GM21717 (cell line): ENCODE results near the gene CRMP1.

Experiments used
- ATAC-seq: cut with Tn5 transposase; IDR thresholded peaks from one replicate; pipeline ENCODE4 v1.9.1; 2021; ENCODE audit warnings: mild to moderate bottlenecking, moderate library complexity; ENCODE audit not compliant: unreplicated experiment

The CRMP1 gene

DNA sequence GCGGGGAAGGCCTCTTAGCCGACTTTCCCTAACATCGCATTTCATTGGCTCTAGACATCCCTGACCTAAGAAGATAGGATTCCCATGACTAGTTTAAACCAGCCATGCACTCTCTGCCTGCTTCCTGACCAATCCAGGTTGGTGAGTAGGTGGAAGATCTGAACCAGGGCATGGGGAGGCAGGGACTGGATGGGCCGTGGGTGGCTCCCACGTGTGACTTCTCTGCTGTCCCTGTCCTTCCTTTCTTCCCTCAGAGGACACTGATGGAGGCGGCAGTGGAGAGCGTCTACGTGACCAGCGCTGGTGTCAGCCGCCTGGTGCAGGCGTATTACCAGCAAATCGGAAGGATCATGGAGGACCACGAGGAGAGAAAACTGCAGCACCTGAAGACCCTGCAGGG lies 91.2 kb downstream of the CRMP1 start:
- no peak for ATAC-seq

DNA sequence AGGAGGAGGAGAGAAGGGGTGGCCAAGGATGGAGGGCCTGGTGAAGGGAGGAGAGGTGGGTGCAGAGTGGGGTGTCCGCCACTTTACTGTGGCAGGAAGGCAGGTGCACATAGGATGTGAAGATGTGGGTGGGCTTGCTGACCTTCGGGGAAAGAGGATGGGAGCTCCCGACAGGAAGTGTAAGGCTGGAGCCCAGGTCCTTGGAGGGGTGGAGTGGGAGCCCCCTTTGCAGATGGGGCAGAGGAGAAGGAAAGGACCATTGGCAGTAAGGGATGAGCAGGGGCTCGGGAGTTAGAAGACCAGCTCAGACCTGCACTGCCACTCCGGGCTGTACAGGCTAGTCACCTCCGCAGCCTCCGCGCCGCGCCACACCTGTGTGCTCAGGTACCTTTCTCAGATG lies 92.4 kb downstream of the CRMP1 start:
- ATAC-seq = no peak

DNA sequence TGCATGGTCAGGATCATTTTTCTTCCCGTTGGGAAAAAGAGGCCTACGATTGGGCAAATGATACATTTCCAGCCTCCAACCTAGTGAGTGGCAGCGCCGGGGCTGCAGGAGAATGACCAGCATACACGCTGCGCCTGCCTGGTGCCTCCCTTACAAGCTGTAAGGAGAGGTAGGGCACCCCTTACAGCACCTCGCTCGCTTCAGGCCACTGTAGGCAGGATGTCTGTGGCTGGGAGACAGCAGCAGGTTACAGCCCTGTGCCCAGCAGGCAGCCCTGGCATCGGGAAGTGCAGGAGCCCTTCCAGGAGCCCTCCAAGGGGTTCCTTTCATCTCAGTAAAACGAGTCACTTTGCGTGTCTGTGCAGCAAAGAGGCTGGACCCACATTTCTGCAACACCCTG lies 93.5 kb downstream of the CRMP1 start:
- no peak for ATAC-seq

DNA sequence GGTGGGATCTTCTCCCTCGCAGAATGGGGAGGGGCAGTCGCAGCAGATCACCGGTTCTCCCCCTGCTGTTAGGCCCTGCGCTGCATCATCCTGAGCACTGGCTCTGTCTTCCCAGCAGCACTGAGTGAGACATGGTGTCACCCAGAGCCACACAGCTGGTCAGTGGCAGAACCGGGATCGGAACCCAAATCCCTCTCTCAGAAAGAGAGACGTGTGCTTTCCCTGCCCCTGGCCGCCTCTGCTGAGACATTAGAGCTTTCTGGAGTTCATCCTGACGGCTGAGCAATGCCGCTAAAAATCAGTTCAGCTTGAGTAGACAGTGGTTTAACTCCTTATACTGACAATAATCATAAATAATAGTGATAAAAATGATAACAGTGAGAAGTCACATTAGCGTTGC lies 93.9 kb downstream of the CRMP1 start:
- no peak for ATAC-seq

DNA sequence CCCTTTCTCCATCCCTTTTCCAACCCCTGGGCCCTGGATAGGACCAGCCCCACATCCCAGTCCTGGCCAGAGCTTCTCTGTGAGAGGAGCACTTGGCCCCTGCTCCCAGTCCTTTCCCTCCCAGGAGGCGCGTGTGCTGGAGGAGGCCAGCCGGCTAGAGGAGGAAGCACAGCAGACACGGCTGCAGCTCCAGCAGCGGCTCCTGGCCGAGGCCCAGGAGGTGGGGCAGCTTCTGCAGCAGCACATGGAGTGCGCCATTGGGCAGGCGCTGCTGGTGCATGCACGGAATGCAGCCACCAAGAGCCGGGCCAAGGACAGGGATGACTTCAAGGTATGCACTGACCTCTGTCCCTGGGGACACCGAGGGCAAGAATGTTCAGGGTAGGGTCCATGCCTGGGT lies 94.4 kb downstream of the CRMP1 start:
- no peak for ATAC-seq

DNA sequence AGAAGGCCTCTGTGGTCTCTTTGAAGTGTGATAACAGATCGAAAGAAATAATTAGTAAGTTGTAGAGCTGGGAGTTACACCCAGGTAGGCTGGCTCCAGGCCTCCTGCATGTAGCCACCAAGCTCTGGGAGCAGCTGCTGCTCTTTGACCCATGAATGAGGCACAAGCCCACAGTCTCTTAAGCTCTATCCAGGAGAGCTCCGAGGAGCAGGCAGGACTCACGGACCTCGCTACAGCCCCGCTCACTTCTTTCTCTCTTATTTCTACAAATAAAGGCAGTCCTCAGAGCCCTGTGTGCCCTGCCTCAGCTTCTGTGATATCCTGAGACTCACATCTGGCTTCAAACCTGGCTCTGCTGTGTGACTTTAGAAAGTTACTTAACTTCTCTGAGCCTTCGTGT lies 95.0 kb downstream of the CRMP1 start:
- ATAC-seq = no peak

DNA sequence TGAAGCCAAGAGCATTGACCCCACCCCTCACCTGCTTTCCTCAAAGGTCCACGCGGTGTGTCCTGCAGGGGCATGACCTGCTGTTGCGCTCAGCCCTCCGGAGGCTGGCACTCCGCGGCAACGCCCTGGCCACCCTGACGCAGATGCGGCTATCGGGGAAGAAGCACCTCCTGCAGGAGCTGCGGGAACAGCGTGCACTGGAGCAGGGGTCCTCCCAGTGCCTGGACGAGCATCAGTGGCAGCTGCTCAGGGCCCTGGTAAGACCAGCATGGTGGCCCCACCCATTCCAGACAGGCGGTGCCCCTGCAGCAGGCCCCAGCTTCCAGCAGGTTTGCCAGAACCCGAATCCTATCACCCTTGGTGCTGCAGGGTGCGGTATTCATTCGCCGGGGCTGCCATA lies 95.9 kb downstream of the CRMP1 start:
- ATAC-seq = no peak

DNA sequence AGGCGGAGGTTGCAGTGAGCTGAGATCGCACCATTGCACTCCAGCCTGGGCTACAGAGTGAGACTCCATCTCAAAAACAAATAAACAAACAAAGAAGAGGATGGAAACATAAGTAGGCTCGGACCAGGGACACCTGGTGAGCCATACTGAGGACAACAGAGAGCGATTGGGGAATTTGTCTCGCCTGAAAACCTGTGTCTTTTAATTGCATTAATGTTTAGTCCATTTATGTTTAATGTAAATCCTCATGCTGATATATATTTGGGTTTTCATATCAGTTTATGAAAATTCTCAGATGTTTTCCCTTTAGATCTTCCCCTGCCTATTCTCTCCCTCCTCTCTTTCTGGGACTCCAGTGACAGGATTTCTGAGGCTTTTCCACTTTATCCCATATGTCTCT lies 97.3 kb downstream of the CRMP1 start:
- ATAC-seq = no peak

DNA sequence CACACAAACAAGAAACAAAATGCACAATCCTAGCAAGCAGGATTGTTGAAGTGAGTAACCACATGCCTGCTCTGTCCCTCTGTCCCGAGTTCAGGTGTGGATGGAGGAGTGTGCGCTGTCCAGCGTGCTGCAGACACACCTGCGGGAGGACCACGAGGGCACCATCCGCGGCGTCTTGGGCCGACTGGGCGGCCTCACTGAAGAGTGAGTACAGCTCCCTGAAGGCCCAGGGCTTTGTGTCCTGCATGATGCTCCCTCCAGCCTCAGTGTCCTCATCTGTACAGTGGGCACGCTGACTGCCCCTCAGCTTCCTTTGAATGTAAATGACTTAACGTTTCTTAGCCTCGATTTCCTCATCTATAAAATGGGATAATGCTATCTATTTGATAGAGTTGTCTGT lies 99.4 kb downstream of the CRMP1 start:
- no peak for ATAC-seq

DNA sequence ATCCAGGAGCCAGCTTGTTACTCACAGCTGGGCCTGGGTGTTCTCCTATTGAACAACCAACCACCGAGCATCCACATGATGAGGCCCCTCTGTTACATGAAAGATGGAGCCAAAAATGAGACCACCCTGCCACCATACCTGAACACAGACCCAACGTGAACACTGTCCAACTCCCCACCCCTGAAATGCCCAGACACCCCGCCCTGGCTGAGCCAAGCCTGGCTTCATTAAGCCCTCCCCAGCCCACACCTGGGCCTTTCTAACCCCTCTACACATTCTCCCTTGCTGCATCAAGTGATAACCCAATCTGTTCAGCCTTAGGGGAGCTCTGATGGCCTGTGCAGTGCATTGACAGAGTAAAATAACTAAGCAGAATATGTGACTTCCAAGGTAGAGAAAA lies 101.2 kb downstream of the CRMP1 start:
- no peak for ATAC-seq

DNA sequence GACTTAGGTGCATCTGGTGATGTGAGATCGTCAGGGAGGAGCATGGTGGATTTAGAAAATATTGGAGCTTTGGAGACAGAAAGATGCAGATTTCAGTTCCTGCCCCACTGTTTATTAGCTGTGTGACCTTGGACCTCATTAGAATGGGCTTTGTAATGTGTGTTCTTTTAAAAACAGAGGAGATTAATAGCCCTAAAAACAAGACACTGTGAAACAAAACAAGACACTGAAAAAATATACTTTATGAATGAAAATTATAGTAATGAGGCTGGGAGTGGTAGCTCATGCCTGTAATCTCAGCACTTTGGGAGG lies 102.4 kb downstream of the CRMP1 start:
- no peak for ATAC-seq

DNA sequence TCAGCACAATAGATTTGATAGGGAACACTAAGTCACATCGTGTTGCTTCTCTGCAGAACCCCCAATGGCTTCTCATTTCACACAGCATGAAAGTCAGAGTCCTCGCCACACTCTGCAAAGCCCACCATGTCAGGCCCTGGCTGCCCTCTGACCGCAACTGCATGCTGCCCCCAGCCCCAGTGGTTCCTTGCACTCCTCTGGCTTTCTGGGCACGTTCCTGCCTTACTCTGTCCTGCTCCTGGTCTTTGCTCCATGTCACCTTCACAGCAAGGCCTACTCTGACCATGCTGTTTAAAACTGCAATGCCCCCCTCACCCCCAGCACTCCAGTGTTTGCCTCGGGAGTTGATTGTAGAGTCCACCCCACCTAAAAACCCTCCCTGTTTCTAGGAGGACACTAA lies 103.7 kb downstream of the CRMP1 start:
- ATAC-seq = no peak

DNA sequence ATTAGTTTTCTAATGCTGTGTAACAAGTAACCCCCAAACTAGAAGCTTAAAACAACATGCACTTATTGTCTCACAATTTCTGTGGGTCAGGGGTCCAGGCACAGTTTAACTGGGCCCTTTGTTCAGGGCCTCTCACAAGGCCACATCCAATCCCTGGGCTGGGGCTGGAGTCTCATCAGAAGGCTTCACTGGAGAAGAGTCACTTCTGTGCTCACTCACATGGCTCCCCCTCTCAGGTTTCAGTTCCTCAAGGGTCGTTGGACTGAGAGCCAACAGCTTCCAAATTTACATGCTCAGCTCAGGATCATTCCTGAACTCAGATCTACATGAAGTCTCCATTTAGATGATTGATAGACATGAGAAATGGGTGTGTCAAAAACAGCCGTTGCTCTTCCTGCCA lies 104.7 kb downstream of the CRMP1 start:
- no peak for ATAC-seq

DNA sequence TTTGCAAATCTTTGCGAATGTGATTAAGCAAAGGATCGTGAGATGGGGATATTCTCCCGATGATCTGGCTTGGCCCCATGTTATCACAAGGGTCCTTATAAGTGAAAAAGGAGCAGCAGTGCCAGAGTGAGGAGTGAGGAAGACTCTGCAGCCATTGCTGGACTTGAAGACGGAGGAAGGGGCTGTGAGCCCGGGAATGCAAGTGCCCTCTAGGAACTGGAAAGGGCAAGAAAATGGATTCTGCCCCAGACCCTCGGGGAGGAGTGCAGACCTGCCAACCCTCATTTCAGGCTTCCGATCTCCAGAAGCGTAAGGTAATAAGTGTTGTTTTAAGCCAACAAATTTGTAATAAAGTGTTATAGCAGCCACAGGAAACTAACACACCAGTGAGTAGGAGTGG lies 105.6 kb downstream of the CRMP1 start:
- no peak for ATAC-seq

DNA sequence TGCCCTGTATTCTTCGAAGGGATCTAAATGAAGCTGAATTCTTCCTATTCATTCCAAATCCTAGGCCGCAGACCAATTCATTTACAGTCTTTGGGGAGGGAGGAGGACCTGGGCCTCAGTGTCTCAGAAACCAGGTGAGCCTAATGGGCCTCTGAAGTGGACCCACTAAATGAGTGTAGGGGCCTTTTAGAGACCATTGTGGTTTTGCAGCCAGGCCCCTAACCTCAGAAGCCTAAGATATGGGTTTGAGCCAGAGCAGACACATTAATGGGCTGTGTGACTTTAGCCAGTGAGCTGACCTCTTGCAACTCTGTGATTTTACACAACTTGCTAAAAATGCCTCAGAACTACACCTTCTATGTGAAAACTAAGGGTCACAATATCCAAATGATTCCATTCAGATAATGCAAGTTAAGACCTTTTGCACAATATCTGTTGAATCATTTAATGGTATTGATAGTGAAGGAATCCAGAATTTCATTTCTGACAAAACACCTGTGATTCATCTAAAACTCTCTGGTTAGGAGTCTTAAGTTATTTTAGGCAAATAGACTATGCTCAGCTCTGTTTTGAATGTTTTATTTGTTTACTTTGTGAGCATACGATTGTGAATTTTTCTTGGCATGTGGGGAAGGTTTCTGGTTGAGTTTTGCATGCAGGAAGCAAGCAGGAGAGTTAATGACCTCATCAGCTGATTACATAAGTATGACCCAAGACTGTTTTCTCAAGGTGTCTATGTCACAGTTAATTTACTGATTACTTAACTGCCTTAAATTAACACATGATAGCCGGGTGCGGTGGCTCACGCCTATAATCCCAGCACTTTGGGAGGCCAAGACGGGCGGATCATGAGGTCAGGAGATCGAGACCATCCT lies 106.8 kb downstream of the CRMP1 start:
- no peak for ATAC-seq

DNA sequence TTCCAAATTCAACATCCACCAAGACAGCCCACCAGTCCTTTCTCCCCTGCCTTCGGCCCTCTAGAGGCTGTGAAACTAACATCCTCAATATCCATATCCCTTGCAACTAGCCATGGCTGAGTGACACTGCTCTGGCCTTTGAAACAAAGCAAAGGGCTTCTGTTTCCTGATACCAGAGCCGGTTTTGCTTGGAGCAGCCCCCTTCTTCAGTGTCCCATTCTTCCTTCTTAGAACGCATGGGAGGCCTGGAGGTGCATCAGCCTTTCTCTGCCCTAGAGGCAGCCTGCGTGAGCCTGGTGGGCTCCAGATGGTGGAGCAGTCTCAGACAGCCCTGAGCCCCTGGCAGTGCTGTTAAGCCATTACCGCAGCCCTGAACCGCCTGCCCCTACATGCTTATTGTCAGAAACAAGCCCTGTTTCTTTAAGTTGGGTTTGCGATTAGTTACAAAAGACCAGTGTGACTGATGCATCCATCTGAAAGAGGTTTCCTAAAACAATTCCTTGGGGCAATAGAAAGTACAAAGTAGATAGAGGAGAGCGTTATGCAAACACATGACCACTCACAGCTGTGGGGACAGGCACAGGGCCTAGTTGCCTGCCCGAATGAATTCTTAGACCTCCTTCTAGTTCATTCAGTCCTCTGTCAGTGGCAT lies 107.8 kb downstream of the CRMP1 start:
- no peak for ATAC-seq

DNA sequence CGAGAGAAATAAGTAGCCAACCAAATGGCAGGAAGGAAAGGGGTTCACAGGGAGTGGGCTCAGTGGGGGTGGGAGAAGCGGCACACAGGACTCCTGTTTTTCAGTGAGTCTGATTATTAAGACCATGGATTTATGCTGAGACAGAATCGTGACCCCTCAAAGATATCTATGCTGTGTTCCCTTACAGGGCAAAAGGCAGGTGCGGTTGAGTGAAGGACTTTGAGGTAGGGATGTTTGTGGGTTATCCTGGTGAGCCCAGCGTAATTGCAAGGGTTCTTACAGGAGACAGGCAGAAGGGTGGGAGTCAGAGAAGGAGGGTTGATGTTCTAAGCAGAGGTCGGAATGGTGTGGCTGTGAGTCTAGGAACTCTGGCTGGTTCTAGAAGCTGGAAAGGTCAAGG lies 108.9 kb downstream of the CRMP1 start:
- ATAC-seq = no peak

DNA sequence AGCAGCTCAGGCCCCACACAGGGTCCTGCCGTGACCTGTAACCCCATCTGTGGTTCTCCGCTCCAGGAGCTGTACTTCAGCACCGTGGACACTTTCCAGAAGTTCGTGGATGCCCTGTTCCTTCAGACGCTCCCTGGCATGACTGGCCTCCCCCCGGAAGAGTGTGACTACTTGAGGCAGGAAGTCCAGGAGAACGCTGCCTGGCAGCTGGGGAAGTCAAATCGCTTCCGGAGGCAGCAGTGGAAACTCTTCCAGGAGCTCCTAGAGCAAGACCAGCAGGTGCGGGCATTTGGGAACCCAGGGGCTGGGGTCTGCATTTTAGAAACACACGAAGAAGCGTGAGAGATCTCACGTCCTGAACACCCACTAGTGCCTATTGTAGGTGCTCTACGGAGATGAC lies 109.4 kb downstream of the CRMP1 start:
- no peak for ATAC-seq

DNA sequence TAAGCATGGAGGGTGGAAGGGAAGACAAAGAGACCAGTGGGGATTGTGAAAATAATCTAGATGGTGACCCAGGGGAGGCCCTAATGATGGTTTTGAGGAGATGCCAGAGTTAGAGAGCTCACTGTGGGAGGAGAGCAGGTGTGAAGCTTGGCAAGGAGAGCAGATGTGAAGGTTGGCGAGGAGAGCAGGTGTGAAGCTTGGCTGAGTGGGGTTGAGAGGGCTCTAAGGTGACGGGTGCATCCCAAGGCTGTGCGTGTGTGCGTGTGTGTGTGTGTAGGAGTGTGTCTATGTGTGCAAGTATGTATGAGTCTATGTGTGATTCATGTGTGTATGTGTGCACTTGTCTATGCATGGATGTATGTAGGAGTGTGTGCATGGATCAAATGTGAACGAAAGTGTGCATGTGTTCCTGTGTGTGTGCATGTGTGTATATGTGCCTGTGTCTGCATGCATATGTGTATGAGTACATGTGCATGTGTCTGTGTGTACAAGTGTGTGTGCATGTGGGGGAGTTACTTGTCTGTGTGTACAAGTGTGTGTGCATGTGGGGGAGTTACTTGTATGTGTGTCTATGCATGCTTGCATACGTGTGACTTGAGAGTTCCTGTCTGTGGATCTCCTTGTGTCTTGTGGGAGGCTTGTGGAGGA lies 109.9 kb downstream of the CRMP1 start:
- no peak for ATAC-seq

DNA sequence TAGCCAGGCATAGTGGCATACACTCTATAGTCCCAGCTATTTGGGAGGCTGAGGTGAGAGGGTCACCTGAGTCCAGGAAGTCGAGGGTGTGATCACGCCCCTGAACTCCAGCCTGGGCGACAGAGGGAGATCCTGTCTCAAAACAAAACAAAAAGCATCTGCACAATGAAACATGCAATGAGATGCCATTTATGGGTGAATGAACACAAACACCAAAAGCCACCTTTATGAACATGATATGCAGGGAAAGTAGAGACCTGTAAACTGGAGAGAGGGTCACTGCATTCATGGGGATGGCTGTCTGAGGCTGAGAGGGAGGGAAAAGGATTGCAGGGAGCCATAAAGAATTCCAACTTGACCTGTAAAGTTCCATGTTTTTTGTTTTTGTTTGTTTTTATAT lies 111.2 kb downstream of the CRMP1 start:
- ATAC-seq = no peak

DNA sequence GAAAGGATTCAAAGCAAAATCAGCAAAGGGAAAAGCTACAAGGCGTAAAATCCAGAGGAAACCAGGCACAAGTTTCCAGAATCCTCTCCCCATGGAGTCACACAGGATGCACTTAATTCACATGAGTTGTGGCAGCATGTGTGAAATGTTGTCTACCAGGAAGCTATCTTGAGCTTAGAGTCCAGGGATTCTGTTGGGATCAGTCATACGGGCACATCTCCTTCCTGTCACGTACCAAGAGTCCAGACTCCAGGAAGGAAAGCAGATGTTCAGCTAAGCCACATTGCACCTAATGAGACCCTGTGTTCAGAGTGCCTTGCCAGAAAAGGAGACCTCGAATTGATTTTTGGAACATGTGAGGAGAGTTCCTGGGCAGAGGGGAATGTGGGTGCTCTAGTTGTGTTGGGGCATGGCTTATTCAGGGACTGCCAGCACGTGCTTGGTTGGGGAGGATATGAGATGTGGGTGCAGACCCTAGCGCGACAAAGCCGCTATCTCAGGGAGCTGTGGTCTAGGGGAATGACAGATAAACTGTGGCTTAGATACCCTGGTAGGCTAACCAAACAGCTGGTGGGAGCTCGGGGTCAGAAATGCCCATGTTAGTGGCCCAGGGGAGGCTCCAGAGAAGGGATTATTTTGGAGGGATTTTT lies 111.9 kb downstream of the CRMP1 start:
- no peak for ATAC-seq

DNA sequence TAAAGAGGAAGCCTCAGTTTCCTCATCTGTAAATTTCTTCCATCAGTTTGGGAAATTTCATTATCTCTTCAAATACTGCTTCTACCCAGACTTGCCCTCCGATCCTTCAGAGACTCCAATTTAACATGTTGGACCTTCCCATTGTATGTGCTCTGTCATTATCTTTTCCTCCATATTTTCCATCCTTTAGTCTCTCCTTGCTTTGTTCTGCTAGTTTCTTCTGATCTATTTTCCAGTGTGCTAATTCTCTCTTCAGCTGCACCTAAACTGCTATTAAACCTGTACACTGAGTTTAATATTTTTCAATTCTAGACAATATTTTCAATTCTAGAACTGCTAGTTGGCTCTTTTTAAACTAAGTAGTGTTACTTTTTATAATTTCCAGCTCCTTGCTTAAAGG lies 116.4 kb downstream of the CRMP1 start:
- no peak for ATAC-seq
